ENCODE results near the gene HAUS7. TPM values are rescaled to one million over a fixed set of nuclear protein-coding genes. Genes with fewer than 3 reads are reported as not detected.

HAUS7 gene
- total RNA-seq, 1 experiment from 2014 or later, result 59.9 TPM

GRCh38 chrX:153416781-153417450 lies 53.5 kb downstream of the HAUS7 start:
- ATAC-seq (no peak), DNase-seq (ENCODE audit: low read depth, low spot score) (no peak)
- Histone ChIP-seq H3K4me1 (ENCODE audit: control insufficient read depth, insufficient read depth, low read length) (no peaks in the 10 kb centered on the region), H3K36me3 (ENCODE audit: control insufficient read depth, insufficient read depth, low read length) (no peaks in the 10 kb centered on the region), H3K27me3 (ENCODE audit: control insufficient read depth, insufficient read depth, low read length) (no peaks in the 10 kb centered on the region; the same call in 1 of the 2 replicates), H3K4me3 (ENCODE audit: low read depth in 2 of 2, low read length in 2 of 2) (no peak overlapping the region), H3K9me3 (ENCODE audit: control insufficient read depth, insufficient read depth, low read depth, low read length) (no peaks in the 10 kb centered on the region), H3K27ac (ENCODE audit: low read length) (no peak overlapping the region)
- intact Hi-C loops (cut with micrococcal nuclease; ENCODE audit: unreplicated experiment), result no loop called here
- POLR2A ChIA-PET, result no interaction called here
- CTCF ChIA-PET, result no interaction called here
- no TSS peak for BruUV-seq (replicated peaks)
- no peak for TF ChIP-seq CTCF (IDR thresholded peaks at IDR 0.05)
- no peak for TF ChIP-seq TCF7L2 (IDR thresholded peaks at IDR 0.05; ENCODE audit: low read depth, low read length)
- no peak for TF ChIP-seq REST (IDR thresholded peaks at IDR 0.05; ENCODE audit: insufficient read depth in 1 of 2, low read depth in 2 of 2, low read length in 1 of 2)
- no peak for TF ChIP-seq SIN3A (IDR thresholded peaks at IDR 0.05; ENCODE audit: borderline replicate concordance, insufficient read depth, low read depth, low read length)
- in situ Hi-C loops (cut with HindIII; ENCODE audit: low pct_unique_long_range_greater_than_20kb, low sequenced_read_pairs), result no loop called here

GRCh38 chrX:153414856-153415510 lies 55.4 kb downstream of the HAUS7 start:
- intact Hi-C loops (cut with micrococcal nuclease; ENCODE audit: unreplicated experiment) (no loop called here), in situ Hi-C loops (cut with HindIII; ENCODE audit: low pct_unique_long_range_greater_than_20kb, low sequenced_read_pairs) (no loop called here)
- ChIA-PET CTCF (no interaction called here), POLR2A (no interaction called here)
- TF ChIP-seq SIN3A (IDR thresholded peaks at IDR 0.05; ENCODE audit: borderline replicate concordance, insufficient read depth, low read depth, low read length) (no peak), CTCF (IDR thresholded peaks at IDR 0.05) (no peak), TCF7L2 (IDR thresholded peaks at IDR 0.05; ENCODE audit: low read depth, low read length) (no peak)
- no peak overlapping the region for H3K27ac ChIP-seq (ENCODE audit: low read length)
- DNase-seq (ENCODE audit: low read depth, low spot score) (no peak), ATAC-seq (no peak)
- no peaks in the 10 kb centered on the region for H3K9me3 ChIP-seq (ENCODE audit: control insufficient read depth, insufficient read depth, low read depth, low read length)
- H3K27me3 ChIP-seq (ENCODE audit: control insufficient read depth, insufficient read depth, low read length), result no peaks in the 10 kb centered on the region; the same call in 1 of the 2 replicates
- H3K36me3 ChIP-seq (ENCODE audit: control insufficient read depth, insufficient read depth, low read length), result no peaks in the 10 kb centered on the region
- no peak overlapping the region for H3K4me3 ChIP-seq (ENCODE audit: low read depth in 2 of 2, low read length in 2 of 2)
- H3K4me1 ChIP-seq (ENCODE audit: control insufficient read depth, insufficient read depth, low read length), result no peaks in the 10 kb centered on the region
- no TSS peak for BruUV-seq (replicated peaks)
